HepG2 (cell line): ENCODE results near the gene DCAKD. TPM values are rescaled to one million over a fixed set of nuclear protein-coding genes. Genes with fewer than 3 reads are reported as not detected.

Experiments
- FIP1L1 ChIP-seq: fragments of 200-400 bp; formaldehyde crosslinking; IDR thresholded peaks from 2 replicates; pipeline ENCODE4 v1.6.1; 2018; ENCODE audit warnings: low read depth, mild to moderate bottlenecking, low read length, moderate library complexity, borderline replicate concordance; ENCODE audit not compliant: insufficient read depth
- GZF1 ChIP-seq: sonication (generic); formaldehyde crosslinking; IDR thresholded peaks from 2 replicates; pipeline ENCODE4 v1.5.1; 2020; ENCODE audit warnings: mild to moderate bottlenecking, missing genetic modification reagents
- HDAC1 ChIP-seq: sonication (generic); formaldehyde crosslinking; IDR thresholded peaks from 2 replicates; pipeline ENCODE4 v1.5.1; 2020; ENCODE audit warnings: mild to moderate bottlenecking, missing genetic modification reagents
- KLF16 ChIP-seq, 2 experiments: sonication (generic) in 1 of 2; formaldehyde crosslinking in 1 of 2; IDR thresholded peaks; 2 replicates each; pipeline versions ENCODE4 v1.6.1 to v1.8.0; 2016 to 2023; ENCODE audit warnings: missing genetic modification reagents in 2 of 2, missing compliant biosample characterization in 1 of 2
- MLLT10 ChIP-seq: sonication (generic); formaldehyde crosslinking; IDR thresholded peaks from 2 replicates; pipeline ENCODE4 v1.4.0; 2020; ENCODE audit warnings: missing genetic modification reagents
- MXI1 ChIP-seq: IDR thresholded peaks from 3 replicates; pipeline ENCODE4 v1.6.1; 2012; ENCODE audit warnings: low read depth, low read length, inconsistent platforms, borderline replicate concordance
- MYC ChIP-seq: sonication (generic); formaldehyde crosslinking; IDR thresholded peaks from 2 replicates; pipeline ENCODE4 v1.9.0; 2021; ENCODE audit warnings: missing genetic modification reagents, borderline replicate concordance
- PAXIP1 ChIP-seq: sonication (generic); formaldehyde crosslinking; conservative IDR thresholded peaks from 2 replicates; pipeline ENCODE4 v1.4.0; 2020; ENCODE audit warnings: mild to moderate bottlenecking, missing genetic modification reagents, moderate library complexity
- REST ChIP-seq, 2 experiments: IDR thresholded peaks; 2 replicates each; pipeline ENCODE4 v1.6.1; 2011 to 2012; ENCODE audit warnings: low read length in 2 of 2, borderline replicate concordance in 1 of 2, low read depth in 1 of 2, mild to moderate bottlenecking in 1 of 2, moderate library complexity in 1 of 2
- REXO4 ChIP-seq: sonication (generic); formaldehyde crosslinking; IDR thresholded peaks from 2 replicates; pipeline ENCODE4 v1.8.0; 2022; ENCODE audit warnings: missing genetic modification reagents, mild to moderate bottlenecking, borderline replicate concordance
- SALL1 ChIP-seq: sonication (generic); formaldehyde crosslinking; IDR thresholded peaks from 2 replicates; pipeline ENCODE4 v1.8.0; 2022; ENCODE audit warnings: mild to moderate bottlenecking, missing genetic modification reagents
- UBTF ChIP-seq: sonication (generic); formaldehyde crosslinking; IDR thresholded peaks from 2 replicates; pipeline ENCODE4 v1.4.0; 2020; ENCODE audit warnings: mild to moderate bottlenecking, missing genetic modification reagents
- ZBTB4 ChIP-seq: sonication (generic); formaldehyde crosslinking; IDR thresholded peaks from 2 replicates; pipeline ENCODE4 v1.4.0; 2020; ENCODE audit warnings: missing genetic modification reagents, mild to moderate bottlenecking, borderline replicate concordance
- ZFX ChIP-seq: sonication (generic); formaldehyde crosslinking; IDR thresholded peaks from 2 replicates; pipeline ENCODE4 v1.4.0; 2020; ENCODE audit warnings: mild to moderate bottlenecking, low read depth, missing genetic modification reagents, moderate library complexity
- ZNF841 ChIP-seq: sonication (generic); formaldehyde crosslinking; IDR thresholded peaks from 2 replicates; pipeline ENCODE4 v1.8.1; 2023; ENCODE audit warnings: missing genetic modification reagents, borderline replicate concordance
- polyA plus RNA-seq, 8 experiments: library from polyadenylated mRNA; depleted of rRNA in 3 of 8; stranded (reverse) in 7 of 8; unstranded in 1 of 8; fragments of >200 nt; fragmentation: Illumina TruSeq in 4 of 8; extraction: Trizol in 4 of 8; gene quantifications; 2 replicates each; pipeline versions ENCODE4 v1.2.1 to v1.2.3, GENCODE V29; 2011 to 2016; ENCODE audit warnings: low read depth in 4 of 8, missing spikeins in 1 of 8, mixed read lengths in 1 of 8; ENCODE audit not compliant: insufficient read depth in 1 of 8
- total RNA-seq, 5 experiments: library from RNA; depleted of rRNA; stranded (reverse); fragments of >200 nt; fragmentation: Illumina TruSeq; extraction: Trizol; gene quantifications; 2 replicates each; pipeline ENCODE4 v1.2.3, GENCODE V29; 2016; ENCODE audit warnings: low read depth in 1 of 5

DCAKD gene
- total and polyA plus RNA-seq, 2 of the 13 experiments (the other 11 are each of a cell fraction or from before 2014, with no cell fraction given): 25.9 to 29.2 TPM

- 0 out of 2 replicates have a peak, but pooled peaks have one; percentile 7 for TF ChIP-seq UBTF (CRISPR knock-in tag)
- no peak; the same call in 1 of the 2 replicates for TF ChIP-seq MYC
- no peak for TF ChIP-seq KLF16 (CRISPR knock-in tag; IDR thresholded peaks at IDR 0.05)
- TF ChIP-seq ZBTB4 (CRISPR knock-in tag): peak; percentile 93
- TF ChIP-seq REXO4 (CRISPR knock-in tag): no peak
- 0 out of 2 replicates have a peak, but pooled peaks have one; percentile 19 for TF ChIP-seq HDAC1 (CRISPR knock-in tag)
- 0 out of 2 replicates have a peak, but pooled peaks have one; percentile 45 for TF ChIP-seq ZFX
- no peak for TF ChIP-seq ZNF841 (CRISPR knock-in tag)
- TF ChIP-seq SALL1 (CRISPR knock-in tag): peak; percentile 41; the same call in 1 of the 2 replicates
- TF ChIP-seq MXI1: peak; percentile 20; the same call in 1 of the 3 replicates
- TF ChIP-seq GZF1 (CRISPR knock-in tag): no peak
- no peak for TF ChIP-seq REST (IDR thresholded peaks at IDR 0.05; ENCODE audit: borderline replicate concordance in 1 of 2, low read depth in 1 of 2, low read length in 2 of 2)
- TF ChIP-seq PAXIP1: peak; percentile 52
- TF ChIP-seq FIP1L1: no peak
- no peak for TF ChIP-seq MLLT10 (CRISPR knock-in tag)
Observed at GRCh38 chr17:45029758-45030423, 21.5 kb downstream of the DCAKD start (continued).
